Upper lobe of left lung (tissue), 6 donors: ENCODE results near the gene PPP1R9B. TPM values are rescaled to one million over a fixed set of nuclear protein-coding genes. Genes with fewer than 3 reads are reported as not detected.

ENCODE experiments used
- ATAC-seq, 2 donors: fragments of 200-7000 bp; cut with Tn5 transposase; one replicate each; pipeline ENCODE4 v1.9.1; 2022; ENCODE audit warnings: mild to moderate bottlenecking in 2 of 2, moderate library complexity in 2 of 2; ENCODE audit not compliant: low FRiP score in 2 of 2
- DNase-seq, 2 donors: peaks; one replicate each; pipeline ENCODE4 v3.0.0-alpha.2; 2019 to 2020
- H3K27ac ChIP-seq, 4 donors: fragments of 200-600 bp; sonication (generic); one replicate each; pipeline ENCODE4 v1.5.1; 2016 to 2019
- H3K27me3 ChIP-seq, 4 donors: fragments of 200-600 bp; sonication (generic); one replicate each; pipeline ENCODE4 v1.5.1; 2017 to 2019
- H3K36me3 ChIP-seq, 4 donors: fragments of 200-600 bp; sonication (generic); one replicate each; pipeline ENCODE4 v1.5.1; 2016 to 2019
- H3K4me1 ChIP-seq, 4 donors: fragments of 200-600 bp; sonication (generic); one replicate each; pipeline ENCODE4 v1.5.1; 2018 to 2019
- H3K4me3 ChIP-seq, 4 donors: fragments of 200-600 bp; sonication (generic); one replicate each; pipeline ENCODE4 v1.5.1; 2017 to 2019; ENCODE audit warnings: mild to moderate bottlenecking in 2 of 4, moderate library complexity in 1 of 4
- H3K9me3 ChIP-seq, 4 donors: fragments of 200-600 bp; sonication (generic); one replicate each; pipeline ENCODE4 v1.5.1; 2018 to 2019
- CTCF ChIP-seq, 6 experiments: fragments of 450-650 bp in 4 of 6; fragments of 200-600 bp in 2 of 6; sonication (generic) in 2 of 6; IDR thresholded peaks; one replicate each; pipeline ENCODE4 v1.5.1; 2016 to 2019; ENCODE audit warnings: antibody characterized with exemption in 6 of 6
- EP300 ChIP-seq, 4 donors: sonication (generic); formaldehyde crosslinking; IDR thresholded peaks; one replicate each; pipeline ENCODE4 v1.5.1; 2017; ENCODE audit warnings: antibody characterized with exemption in 4 of 4, control low read depth in 2 of 4
- POLR2A ChIP-seq, 4 donors: fragments of 450-650 bp; IDR thresholded peaks; one replicate each; pipeline ENCODE4 v1.5.1; 2016 to 2017; ENCODE audit warnings: antibody characterized with exemption in 4 of 4, mild to moderate bottlenecking in 2 of 4
- POLR2AphosphoS5 ChIP-seq, 2 donors: sonication (generic); formaldehyde crosslinking; IDR thresholded peaks; one replicate each; pipeline ENCODE4 v1.5.1; 2017; ENCODE audit warnings: antibody characterized with exemption in 2 of 2
- WGBS, 2 donors: methylation state at CpG; one replicate each; pipeline ENCODE4 v1.1.5; 2017 to 2018; 5-methylcytosine and 5-hydroxymethylcytosine counted together
- total RNA-seq, 6 donors: library from RNA; depleted of rRNA in 4 of 6; stranded (reverse); fragments of >200 nt in 4 of 6; gene quantifications; one replicate each; pipeline versions ENCODE4 v1.1.0 to v1.2.1, GENCODE V29; 2016 to 2021
- donor health status: DM: no; HTN: no; CAD: no; lungs with moderate emphysema.
- donor health status: DM: no; HTN: yes; CAD: no; lungs with severe emphysema.

The PPP1R9B gene
- total RNA-seq, 6 donors from 2014 or later: 37.5 to 121 (median 74.7) TPM

- H3K27ac ChIP-seq: peak within 1 kb of the TSS; percentile 2 to 74 (median 59)
- peak within 1 kb of the TSS in 3 of 4 donors; percentile 10 to 36 (median 20) for H3K4me3 ChIP-seq
- DNase-seq (no peak), ATAC-seq (no peak)
- H3K36me3 ChIP-seq: no peaks in the 10 kb centered on the region
- 49 to 65% methylated on average over 10 to 15 of the region's 15 CpGs for WGBS, 2 donors
- no peaks in the 10 kb centered on the region for H3K9me3 ChIP-seq
- peak in 1 of 2 donors; percentile 43 for TF ChIP-seq POLR2AphosphoS5 (IDR thresholded peaks at IDR 0.05)
- no peak for TF ChIP-seq CTCF (IDR thresholded peaks at IDR 0.05)
- H3K27me3 ChIP-seq: no peaks in the 10 kb centered on the region
- peaks cover 7 to 14% (median 9%) of the 10 kb centered on the region in 4 donors for H3K4me1 ChIP-seq
Observed at GRCh38 chr17:50165867-50166517, 15.5 kb upstream of the PPP1R9B start, which contains the start of gene SGCA. SGCA (plus strand) TSS chr17:50166005; CDS start chr17:50166041, 36 bp downstream.

GRCh38 chr17:50165466-50165865, 15.0 kb upstream of the PPP1R9B start:
- DNase-seq (no peak), ATAC-seq (no peak)
- TF ChIP-seq POLR2A (IDR thresholded peaks at IDR 0.05): no peak
- TF ChIP-seq POLR2AphosphoS5 (IDR thresholded peaks at IDR 0.05): no peak
- TF ChIP-seq CTCF (IDR thresholded peaks at IDR 0.05): no peak
- TF ChIP-seq EP300 (IDR thresholded peaks at IDR 0.05): no peak
- H3K27me3 ChIP-seq: no peaks in the 10 kb centered on the region
- peak overlapping the region in 1 of 4 donors; percentile 36 for H3K4me3 ChIP-seq
- H3K4me1 ChIP-seq: peaks cover 12 to 18% (median 14%) of the 10 kb centered on the region in 4 donors
- WGBS, 2 donors: 76 to 94% methylated on average over 3 of the region's 3 CpGs
- H3K9me3 ChIP-seq: no peaks in the 10 kb centered on the region
- peak overlapping the region in 2 of 4 donors; percentile 60 to 74 for H3K27ac ChIP-seq
- H3K36me3 ChIP-seq: no peaks in the 10 kb centered on the region

GRCh38 chr17:50165066-50165465, 14.6 kb upstream of the PPP1R9B start:
- Histone ChIP-seq H3K4me1 (peaks cover 12 to 18% (median 14%) of the 10 kb centered on the region in 4 donors), H3K36me3 (no peaks in the 10 kb centered on the region), H3K27me3 (no peaks in the 10 kb centered on the region), H3K9me3 (no peaks in the 10 kb centered on the region), H3K27ac (no peak overlapping the region), H3K4me3 (no peak overlapping the region)
- TF ChIP-seq POLR2AphosphoS5 (IDR thresholded peaks at IDR 0.05) (no peak), POLR2A (IDR thresholded peaks at IDR 0.05) (no peak), EP300 (IDR thresholded peaks at IDR 0.05) (no peak), CTCF (IDR thresholded peaks at IDR 0.05) (no peak)
- DNase-seq (no peak), ATAC-seq (no peak)
- 81 to 93% methylated on average over 5 to 9 of the region's 9 CpGs for WGBS, 2 donors

GRCh38 chr17:50164697-50164988, 14.2 kb upstream of the PPP1R9B start:
- Histone ChIP-seq H3K4me1 (peaks cover 12 to 18% (median 14%) of the 10 kb centered on the region in 4 donors), H3K27ac (no peak overlapping the region), H3K36me3 (no peaks in the 10 kb centered on the region), H3K27me3 (no peaks in the 10 kb centered on the region), H3K4me3 (no peak overlapping the region), H3K9me3 (no peaks in the 10 kb centered on the region)
- ATAC-seq (no peak), DNase-seq (no peak)
- 97 to 100% methylated on average over 1 to 2 of the region's 2 CpGs for WGBS, 2 donors
- TF ChIP-seq CTCF (IDR thresholded peaks at IDR 0.05) (no peak), POLR2A (IDR thresholded peaks at IDR 0.05) (no peak), EP300 (IDR thresholded peaks at IDR 0.05) (no peak), POLR2AphosphoS5 (IDR thresholded peaks at IDR 0.05) (no peak)
